Kidney glomerular epithelial cell (primary cell): ENCODE results near the gene CACNA1H.
"Not testable (repeated sequence)": the region's sequence is repeated elsewhere in the genome, so short reads cannot be mapped to it uniquely, and the experiment has no call there.

Source experiments
- DNase-seq: peaks from one replicate; lab custom pipeline; 2025; lab: John Stamatoyannopoulos, UW

CACNA1H gene

GRCh38 chr16:1175566-1176279 lies 22.8 kb downstream of the CACNA1H start:
- peak; percentile 37 for DNase-seq

- DNase-seq: no peak
Observed at GRCh38 chr16:1176280-1176897, 23.5 kb downstream of the CACNA1H start.

GRCh38 chr16:1177053-1177452 lies 24.1 kb downstream of the CACNA1H start:
- no peak for DNase-seq

GRCh38 chr16:1177750-1178149 lies 24.8 kb downstream of the CACNA1H start:
- no peak for DNase-seq

GRCh38 chr16:1178295-1178910 lies 25.5 kb downstream of the CACNA1H start:
- no peak for DNase-seq

- DNase-seq: no peak
Observed at GRCh38 chr16:1180549-1181403, 27.9 kb downstream of the CACNA1H start.

- DNase-seq: peak; percentile 12
Observed at GRCh38 chr16:1181404-1182315, 28.8 kb downstream of the CACNA1H start.

GRCh38 chr16:1182316-1182671 lies 29.4 kb downstream of the CACNA1H start:
- DNase-seq: peak; percentile 91

GRCh38 chr16:1182950-1183907 lies 30.3 kb downstream of the CACNA1H start:
- peak; percentile 82 for DNase-seq

GRCh38 chr16:1184156-1184868 lies 31.4 kb downstream of the CACNA1H start:
- no peak for DNase-seq

GRCh38 chr16:1184980-1185379 lies 32.1 kb downstream of the CACNA1H start:
- no peak for DNase-seq

GRCh38 chr16:1185460-1186207 lies 32.7 kb downstream of the CACNA1H start:
- DNase-seq: not testable (repeated sequence)

GRCh38 chr16:1188432-1189189 lies 35.7 kb downstream of the CACNA1H start:
- DNase-seq: no peak

GRCh38 chr16:1189455-1189854 lies 36.5 kb downstream of the CACNA1H start:
- DNase-seq: no peak

GRCh38 chr16:1190789-1191188 lies 37.9 kb downstream of the CACNA1H start:
- not testable (repeated sequence) for DNase-seq

- no peak for DNase-seq
Observed at GRCh38 chr16:1192384-1193073, 39.6 kb downstream of the CACNA1H start.

GRCh38 chr16:1193143-1193824 lies 40.4 kb downstream of the CACNA1H start:
- DNase-seq: no peak
